GM18505 (cell line): ENCODE results near the gene PPA1.
"Not testable (repeated sequence)": the region's sequence is repeated elsewhere in the genome, so short reads cannot be mapped to it uniquely, and the experiment has no call there.

ENCODE experiments used
- ATAC-seq: cut with Tn5 transposase; IDR thresholded peaks from one replicate; pipeline ENCODE4 v1.9.1; 2021; ENCODE audit not compliant: unreplicated experiment
- POLR2A ChIP-seq: IDR thresholded peaks from 4 replicates; pipeline ENCODE4 v1.6.1; 2011; ENCODE audit warnings: borderline replicate concordance; ENCODE audit not compliant: insufficient read depth, insufficient read length; ENCODE audit errors: extremely low read depth

The PPA1 gene

DNA sequence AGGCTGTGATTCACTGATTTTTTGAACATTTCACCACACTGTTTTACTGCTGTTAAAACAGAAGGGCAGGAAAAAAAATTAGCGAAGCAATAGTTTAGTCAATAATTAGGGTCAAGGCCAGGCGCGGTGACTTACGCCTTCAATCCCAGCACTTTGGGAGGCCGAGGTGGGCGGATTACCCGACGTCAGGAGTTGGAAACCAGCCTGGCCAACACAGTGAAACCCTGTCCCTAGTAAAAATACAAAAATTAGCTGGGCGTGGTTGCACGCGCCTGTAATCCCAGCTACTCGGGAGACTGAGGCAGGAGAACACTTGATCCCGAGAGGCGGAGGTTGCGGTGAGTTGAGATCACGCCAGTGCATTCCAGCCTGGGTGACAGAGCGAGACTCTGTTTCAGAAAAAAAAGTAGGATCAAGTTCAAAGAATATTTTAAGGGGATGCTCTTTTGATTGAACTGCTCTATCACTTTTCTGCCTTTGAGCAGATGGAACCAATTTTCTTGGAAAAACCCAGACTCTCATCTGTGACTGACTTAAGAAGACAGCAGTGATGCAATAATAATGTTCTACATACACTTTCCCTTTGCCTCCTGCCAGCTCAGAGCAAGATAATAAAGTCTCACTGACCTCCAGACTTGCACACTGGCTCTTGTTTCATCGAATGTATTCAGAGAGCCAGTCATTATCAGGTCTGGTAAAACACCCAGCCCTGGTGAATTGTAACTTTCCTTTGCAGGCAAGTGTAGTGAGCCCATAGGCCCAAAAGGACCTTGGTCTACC, 1.6 kb upstream of the PPA1 start:
- no peak for TF ChIP-seq POLR2A
- ATAC-seq, result no peak

DNA sequence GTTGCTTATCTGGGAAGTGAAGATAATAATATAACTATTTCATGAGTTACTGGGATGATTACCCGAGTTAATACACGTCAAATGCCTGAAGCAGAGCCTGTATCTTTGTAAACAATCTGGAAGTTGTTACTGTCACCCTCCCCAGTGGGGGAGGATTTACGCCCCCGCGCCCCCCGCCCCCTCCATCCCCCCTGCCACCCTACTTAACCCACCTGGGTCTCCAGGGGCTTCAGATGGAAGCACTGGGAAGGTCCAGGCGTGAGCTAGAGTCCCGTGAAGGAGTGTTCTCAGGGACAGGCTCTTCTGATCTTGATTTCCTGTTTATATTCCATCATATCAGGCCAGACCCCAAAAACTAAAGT, 691 bp upstream of the PPA1 start:
- no peak for TF ChIP-seq POLR2A
- no peak for ATAC-seq

DNA sequence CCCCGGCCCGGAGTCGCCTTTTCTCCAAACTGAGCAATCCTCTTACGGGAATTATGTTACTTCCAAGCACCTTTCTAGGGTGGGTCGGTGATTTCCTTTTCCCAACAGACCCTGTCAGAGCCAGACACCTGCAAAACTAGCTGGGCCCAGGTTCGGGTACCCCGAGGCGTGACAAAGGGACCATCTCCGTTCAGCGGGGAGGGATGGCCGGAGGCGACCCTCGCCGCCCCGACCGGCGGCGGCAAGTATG, 445 bp downstream of the PPA1 start:
- TF ChIP-seq POLR2A, result no peak
- ATAC-seq, result no peak

DNA sequence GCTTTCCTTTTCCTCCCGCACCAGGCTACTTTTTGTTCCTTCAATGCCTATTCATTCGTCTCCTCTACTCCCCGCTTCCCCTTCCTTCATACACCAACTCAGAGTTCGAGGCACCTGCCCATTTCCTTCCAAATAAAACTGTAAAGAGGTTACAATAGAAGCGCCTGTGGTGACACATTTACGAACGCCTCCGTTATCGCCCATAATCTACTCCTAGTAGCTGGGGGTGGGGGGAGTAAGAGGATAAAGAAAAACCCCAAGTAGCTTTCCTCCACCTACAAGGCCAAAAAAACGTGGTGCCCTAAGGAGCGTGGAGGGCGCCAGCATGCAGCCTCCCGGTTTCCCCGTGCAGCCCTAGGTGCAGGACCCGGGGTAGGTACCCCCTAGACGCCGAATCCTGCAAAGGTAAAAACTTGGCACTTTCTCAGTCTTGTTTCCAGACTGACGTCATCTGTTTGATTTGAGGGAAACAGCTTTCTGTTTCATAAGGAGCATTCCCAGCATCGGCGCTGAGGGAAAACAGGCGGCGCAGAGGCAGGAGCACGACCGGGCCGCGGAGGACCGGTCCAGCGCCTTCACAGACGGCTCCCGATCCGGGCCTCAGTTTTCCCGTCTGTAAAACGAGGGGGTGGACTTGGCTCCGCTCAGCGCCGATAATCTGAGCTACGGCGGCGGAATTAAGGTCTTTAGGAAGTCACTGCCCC, 922 bp downstream of the PPA1 start:
- ATAC-seq, result no peak
- TF ChIP-seq POLR2A, result no peak

DNA sequence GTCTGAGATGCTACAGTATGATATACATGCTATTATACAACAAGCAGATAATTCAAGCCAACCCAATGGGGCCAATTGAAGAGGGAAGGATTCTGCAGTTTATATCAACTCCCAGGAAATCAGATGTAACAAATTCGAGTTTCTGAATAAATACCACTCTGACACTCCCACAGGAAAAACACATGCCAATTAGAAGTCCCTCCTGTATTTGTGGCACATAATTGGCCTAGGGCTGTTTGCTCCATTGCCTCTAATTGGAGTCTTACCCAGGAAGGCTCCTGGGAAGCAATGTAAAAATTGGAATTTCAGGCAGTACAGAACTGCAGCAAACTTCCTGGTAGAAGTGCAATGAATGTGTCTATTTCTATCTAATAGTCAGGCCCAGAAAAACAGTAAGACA, 4.7 kb downstream of the PPA1 start:
- TF ChIP-seq POLR2A, result no peak

DNA sequence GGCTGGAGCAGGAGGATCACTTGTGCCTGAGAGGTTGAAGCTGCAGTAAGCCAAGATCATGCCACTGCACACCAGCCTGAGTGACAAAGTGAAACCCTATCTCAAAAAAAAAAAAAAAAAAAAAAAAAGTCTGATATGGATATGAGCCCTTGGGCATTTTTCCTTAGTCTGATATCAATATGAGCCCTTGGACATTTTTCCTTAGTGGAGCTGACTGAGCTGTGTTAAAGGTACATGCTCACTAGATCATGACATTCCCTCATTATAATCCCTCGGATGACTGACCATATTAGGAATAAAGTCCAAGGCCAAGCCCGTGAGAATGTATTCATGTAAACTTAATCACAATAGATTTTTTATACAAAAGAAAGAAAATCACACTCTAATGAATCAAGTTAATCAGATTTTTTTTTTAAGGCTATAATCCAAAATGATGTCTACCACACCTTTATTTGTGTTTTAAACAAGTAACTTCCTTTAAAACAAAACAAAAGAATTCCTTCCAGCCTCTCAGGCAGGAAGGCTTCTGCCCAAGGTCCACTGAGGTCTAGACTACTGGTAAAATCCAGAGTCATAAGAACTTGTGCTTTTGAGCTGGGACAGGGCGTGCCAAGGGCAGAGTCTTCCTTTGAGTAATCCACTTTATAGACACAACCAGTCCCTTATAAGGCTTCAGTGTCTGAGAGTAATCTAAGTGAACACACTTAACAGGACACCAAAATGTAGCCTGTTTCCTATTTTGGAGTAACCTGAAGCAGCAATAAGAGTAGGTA, 5.5 kb downstream of the PPA1 start:
- ATAC-seq, result no peak
- no peak for TF ChIP-seq POLR2A

More for the DNA sequence above, 4.7 kb downstream of the PPA1 start:
- ATAC-seq, result no peak

DNA sequence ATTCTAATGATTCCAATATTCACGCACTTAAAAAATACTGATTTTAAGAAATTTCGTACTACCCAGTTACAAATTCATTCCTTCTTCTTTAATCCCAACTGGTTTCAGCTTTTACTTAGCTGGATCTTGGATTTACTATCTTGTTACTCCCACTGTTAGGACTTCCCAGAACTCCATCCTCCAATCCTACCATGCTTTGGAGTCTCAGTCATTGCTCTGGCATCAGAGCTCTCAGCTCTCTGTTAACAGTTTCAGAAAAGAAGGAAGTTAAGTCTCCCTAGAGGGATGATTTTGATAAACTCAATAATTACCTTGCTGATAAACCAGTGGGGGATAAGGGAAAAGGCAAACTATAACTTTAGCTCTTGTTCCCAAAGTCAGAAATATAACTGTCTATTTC, 9.5 kb downstream of the PPA1 start:
- TF ChIP-seq POLR2A, result no peak
- ATAC-seq, result no peak

DNA sequence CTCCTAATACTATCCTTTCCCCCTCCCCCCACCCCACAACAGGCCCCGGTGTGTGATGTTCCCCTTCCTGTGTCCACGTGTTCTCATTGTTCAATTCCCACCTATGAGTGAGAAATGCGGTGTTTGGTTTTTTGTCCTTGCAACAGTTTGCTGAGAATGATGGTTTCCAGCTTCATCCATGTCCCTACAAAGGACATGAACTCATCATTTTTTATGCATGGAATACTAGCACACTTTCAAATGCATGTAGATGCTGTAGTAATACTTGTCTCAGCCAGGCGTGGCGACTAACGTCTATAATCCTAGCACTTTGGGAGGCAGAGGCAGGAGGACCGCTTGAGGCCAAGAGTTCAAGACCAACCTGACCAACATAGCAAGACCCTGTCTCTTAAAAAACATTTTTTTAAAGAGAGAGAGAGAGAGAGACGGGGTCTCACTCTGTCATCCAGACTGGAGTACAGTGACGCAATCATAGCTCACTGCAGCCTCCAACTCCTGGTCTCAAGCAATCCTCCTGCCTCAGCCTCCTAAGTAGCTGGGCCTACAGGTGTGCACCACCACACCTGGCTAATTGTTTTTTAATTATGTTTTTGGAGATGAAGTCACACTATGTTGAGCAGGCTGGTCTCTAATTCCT, 10.3 kb downstream of the PPA1 start:
- ATAC-seq, result not testable (repeated sequence)

DNA sequence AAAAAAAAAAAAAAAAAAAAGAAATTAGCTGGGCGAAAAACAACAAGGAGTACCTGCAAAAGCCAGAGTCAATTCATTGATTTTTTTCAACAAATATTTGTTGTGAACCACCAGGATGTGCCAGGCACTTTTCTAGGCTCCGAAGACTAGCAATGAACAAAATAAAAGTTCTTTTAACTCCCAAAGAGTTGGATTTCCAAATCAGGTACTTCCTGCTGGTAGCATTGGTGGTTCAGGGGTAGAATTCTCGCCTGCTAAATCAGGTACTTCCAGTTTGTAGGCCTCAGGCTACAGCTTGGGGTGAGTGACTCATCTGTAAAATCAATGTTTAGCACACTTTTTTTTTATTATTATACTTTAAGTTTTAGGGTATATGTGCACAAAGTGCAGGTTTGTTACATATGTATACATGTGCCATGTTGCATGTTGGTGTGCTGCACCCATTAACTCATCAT, 10.9 kb downstream of the PPA1 start:
- ATAC-seq, result no peak
- TF ChIP-seq POLR2A, result no peak

DNA sequence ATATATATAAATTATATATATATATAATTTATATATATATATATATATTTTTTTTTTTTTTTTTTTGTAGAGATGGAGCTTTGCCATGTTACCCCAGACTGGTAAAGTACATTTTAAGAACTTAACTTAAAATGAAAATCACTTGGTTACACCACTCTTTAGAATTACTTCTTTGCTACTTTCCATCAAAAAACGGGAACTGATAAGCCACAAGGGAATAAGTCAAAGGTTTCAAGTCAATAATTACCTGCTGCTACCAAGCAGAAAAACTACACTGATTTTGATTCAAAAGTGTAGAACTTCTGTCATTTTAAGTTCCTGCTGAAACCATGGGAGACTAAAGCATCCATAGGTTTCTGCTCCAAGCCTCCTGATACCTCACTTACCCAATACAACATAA, 12.2 kb downstream of the PPA1 start:
- no peak for TF ChIP-seq POLR2A
- no peak for ATAC-seq

DNA sequence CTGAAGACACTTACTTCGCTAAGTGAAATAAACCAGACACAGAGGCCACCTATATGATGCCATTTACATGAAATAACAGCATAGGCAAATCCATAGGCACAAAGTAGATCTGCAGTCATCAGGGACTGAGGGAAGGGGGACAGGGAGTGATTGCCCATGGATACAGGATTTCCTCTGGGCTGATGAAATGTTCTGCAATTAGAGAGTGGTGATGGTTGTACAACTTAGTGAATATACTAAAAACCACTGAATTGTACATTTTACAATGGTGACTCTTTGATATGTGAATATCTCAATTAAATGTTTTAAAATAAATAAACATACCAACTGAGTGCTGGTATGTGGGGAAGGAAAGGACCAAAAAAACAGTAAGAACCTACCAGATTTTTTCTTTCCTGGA, 20.4 kb downstream of the PPA1 start:
- no peak for ATAC-seq

DNA sequence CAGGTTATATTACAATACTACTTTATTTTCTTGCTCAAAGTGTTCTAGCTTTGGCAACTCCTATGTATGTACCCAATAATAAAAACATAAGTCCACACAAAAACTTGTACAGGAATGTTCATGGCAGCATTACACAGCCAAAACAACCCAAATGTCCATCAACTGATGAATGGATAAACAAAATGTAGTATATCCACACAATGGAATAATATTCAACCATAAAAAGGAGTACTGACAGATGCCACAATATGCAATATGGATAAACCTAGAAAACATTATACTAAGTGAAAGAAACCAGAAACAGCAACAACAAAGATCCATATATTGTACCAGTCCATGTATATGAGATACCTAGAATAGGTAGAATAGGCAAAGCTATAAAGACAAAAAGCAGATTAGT, 21.0 kb downstream of the PPA1 start:
- ATAC-seq, result no peak
- no peak for TF ChIP-seq POLR2A

More for the DNA sequence above, 20.4 kb downstream of the PPA1 start:
- TF ChIP-seq POLR2A, result no peak

DNA sequence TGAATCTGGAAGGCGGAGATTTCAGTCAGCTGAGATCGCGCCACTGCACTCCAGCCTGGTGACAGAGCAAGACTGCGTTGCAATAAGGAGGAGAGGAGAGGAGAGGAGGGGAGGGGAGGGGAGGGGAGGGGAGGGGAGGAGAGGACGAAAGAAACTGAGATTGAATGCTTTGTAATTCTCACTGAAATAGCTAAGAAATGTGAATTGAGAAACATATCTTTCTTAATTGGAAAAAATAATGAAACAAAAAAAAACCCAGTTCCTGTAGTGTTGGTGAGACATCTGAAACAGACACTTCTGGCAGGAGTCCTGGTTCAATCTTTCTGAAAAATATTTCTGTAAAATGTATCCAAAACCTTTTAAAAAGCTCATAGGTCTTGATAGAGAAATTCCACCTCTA, 26.5 kb downstream of the PPA1 start:
- TF ChIP-seq POLR2A, result no peak
- ATAC-seq, result no peak

DNA sequence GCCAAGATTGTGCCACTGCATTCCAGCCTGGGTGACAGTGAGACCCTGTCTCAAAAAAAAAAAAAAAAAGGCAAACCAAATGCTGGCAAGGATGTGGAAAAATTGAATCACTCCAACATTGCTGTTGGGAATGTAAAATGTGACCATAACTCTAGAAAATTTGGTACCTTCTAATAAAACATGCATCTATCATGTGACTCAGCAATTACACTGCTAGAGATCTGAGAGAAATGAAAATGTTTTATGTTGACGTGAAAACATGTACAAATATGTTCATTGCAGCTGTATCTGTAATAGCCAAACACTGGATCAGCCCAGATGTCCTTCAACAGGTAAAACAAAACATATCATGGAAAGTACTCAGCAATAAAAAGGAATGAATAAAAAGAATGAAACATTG, 32.1 kb downstream of the PPA1 start:
- no peak for TF ChIP-seq POLR2A
- no peak for ATAC-seq

DNA sequence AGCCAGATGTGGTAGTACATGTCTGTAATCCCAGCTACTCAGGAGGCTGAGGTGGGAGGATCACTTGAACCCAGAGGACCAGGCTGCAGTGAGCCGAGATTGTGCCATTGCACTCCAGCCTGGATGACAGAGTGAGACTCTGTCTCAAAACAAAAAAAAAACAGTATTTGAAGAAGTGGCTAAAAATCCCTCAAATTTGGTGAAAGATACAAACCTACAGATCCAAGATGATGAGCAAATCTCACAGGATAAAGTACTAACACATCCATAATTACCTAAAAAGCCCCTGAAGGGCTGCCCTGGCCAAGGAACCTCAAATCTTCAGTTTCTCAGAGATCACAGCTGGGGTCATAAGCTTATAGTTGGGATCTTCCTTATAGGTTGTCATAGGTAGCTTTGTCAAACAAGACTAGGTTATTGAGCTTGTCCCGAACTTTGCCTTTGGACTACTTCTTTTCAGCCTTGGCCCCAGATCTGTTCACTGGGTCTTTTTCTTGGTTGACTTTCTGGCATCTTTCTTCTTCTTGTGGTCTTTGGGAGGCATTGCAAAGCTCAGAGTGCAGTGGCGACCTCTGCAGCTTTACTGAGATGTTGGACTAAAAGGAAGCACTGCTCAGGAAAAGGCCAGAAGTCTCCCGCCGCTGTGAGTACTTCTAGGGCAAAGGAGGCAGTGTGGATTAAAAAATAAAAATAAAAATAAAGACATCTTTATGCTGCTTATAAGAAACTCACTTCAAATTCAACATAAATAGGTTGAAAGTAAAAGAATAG, 34.3 kb downstream of the PPA1 start:
- TF ChIP-seq POLR2A, result no peak
- no peak for ATAC-seq
